ENCODE measurements around the gene LRMDA.

DNA sequence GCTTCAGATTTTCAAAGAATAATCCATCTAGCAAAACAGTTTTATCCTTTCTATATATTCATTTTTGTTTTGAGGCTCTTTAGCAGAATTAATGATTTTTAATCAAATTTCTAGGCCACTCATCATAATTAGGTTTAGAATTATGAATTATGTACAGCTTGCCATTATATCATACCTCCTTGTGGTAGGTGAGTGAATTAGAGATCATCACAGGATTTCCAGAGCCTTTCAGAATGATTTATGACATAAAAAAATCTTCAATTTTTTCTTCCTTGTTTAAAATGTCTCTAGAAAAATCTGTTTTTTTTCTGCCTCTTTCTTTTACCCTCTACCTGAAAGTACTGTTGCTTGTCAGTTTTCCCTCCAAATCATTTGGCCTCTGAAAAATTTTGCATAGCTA is 433.3 kb downstream of the LRMDA start:
- TF ChIP-seq, protein P1, sequence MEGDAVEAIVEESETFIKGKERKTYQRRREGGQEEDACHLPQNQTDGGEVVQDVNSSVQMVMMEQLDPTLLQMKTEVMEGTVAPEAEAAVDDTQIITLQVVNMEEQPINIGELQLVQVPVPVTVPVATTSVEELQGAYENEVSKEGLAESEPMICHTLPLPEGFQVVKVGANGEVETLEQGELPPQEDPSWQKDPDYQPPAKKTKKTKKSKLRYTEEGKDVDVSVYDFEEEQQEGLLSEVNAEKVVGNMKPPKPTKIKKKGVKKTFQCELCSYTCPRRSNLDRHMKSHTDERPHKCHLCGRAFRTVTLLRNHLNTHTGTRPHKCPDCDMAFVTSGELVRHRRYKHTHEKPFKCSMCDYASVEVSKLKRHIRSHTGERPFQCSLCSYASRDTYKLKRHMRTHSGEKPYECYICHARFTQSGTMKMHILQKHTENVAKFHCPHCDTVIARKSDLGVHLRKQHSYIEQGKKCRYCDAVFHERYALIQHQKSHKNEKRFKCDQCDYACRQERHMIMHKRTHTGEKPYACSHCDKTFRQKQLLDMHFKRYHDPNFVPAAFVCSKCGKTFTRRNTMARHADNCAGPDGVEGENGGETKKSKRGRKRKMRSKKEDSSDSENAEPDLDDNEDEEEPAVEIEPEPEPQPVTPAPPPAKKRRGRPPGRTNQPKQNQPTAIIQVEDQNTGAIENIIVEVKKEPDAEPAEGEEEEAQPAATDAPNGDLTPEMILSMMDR (IDR thresholded peaks at IDR 0.05; ENCODE audit: low read depth, low read length), result no peak
- TF ChIP-seq EZH2phosphoT487 (IDR thresholded peaks at IDR 0.05; ENCODE audit: low read depth), result no peak

Data from OCI-LY3 (cell line).